ENCODE measurements around the gene SRP9. TPM values are rescaled to one million over a fixed set of nuclear protein-coding genes. Genes with fewer than 3 reads are reported as not detected.
"Not testable (repeated sequence)": the region's sequence is repeated elsewhere in the genome, so short reads cannot be mapped to it uniquely, and the experiment has no call there.

Gene SRP9
- total RNA-seq, 1 experiment from 2014 or later, result 1,029 TPM

GRCh38 chr1:225755671-225756319, 21.8 kb upstream of the SRP9 start:
- no peak for DNase-seq (ENCODE audit: low spot score)

GRCh38 chr1:225757927-225758656, 19.5 kb upstream of the SRP9 start:
- no peak for DNase-seq (ENCODE audit: low spot score)

DNA sequence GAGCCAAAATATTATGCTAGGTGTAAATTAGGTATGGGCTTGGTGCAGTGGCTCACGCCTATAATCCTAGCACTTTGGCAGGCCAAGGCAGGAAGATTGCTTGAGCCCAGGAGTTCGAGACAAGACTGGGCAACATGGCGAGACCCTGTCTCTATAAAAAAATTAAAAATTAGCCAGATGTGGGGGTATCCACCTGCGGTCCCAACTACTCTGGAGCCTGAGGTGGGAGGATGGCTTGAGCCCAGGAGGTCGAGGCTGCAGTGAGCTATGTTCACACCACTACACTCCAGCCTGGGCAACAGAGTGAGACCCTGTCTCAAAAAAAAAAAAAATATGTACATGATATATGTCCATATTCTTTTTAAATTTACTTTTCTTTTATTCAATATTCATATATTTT, 17.7 kb upstream of the SRP9 start:
- not testable (repeated sequence) for DNase-seq (ENCODE audit: low spot score)

GRCh38 chr1:225760531-225760930, 17.1 kb upstream of the SRP9 start:
- no peak for DNase-seq (ENCODE audit: low spot score)

GRCh38 chr1:225761395-225761794, 16.2 kb upstream of the SRP9 start:
- DNase-seq (ENCODE audit: low spot score), result not testable (repeated sequence)

- peak; percentile 61 for DNase-seq (ENCODE audit: low spot score)
Observed at GRCh38 chr1:225762002-225762441, 15.6 kb upstream of the SRP9 start.

DNA sequence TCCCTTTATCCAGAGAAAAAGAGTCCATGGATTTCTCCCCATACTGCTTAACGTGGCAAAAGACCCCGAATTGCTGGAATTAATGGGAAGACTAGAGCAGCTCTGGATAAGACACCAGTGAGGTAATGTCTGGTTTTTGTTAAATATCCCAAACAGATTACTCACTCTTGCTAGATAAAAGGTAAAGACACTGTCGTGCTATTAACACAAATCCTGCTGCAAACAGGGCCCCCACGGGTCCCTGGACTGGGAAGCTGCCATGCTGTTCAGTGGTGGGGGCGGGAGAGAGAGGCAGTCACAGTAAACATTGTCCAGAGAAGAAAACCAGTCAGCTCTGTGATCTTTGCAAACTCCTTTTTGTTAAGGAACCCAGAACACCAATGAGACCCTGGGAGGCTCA, 15.2 kb upstream of the SRP9 start:
- DNase-seq (ENCODE audit: low spot score), result no peak

DNA sequence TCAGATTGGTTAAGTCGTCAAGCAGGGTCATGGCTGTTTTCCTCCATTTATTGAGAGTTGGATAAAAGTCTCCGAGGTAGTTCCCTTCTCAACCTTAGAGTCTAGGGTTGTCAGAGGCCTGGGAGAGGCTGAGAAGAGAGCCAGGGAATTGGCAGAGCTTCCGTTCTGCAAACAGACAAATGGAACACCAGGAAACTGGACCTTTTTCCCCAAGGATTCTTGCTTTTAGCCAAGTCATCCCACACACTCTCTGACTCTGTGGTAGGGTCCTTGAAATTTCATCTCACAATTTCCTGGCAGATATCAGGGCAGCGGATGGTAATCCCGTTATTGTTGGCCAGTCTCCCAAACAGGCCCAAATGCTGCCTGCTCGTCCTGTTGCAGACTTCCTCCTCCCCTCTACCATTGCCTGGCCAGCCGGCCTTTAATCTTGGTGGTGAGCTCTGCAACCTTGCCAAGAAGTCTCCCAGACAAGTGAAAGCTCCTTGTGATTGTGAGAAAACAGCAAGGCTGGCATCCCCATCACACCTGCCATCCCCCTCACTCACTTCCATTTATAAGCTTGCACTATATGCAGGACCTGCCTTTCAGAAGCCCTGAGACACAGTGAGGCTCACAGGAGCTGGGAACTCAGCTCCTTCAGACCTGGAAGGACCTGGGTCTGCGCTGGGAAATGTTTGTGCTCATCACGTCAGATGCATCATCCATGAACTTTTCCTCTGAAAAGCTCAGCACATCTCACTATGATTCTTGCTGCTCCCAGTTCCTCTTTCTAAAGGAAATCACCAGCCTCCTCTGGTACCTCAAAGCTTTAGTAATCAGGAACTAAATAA, 13.7 kb upstream of the SRP9 start:
- DNase-seq (ENCODE audit: low spot score), result peak; percentile 79

- no peak for DNase-seq (ENCODE audit: low spot score)
Observed at GRCh38 chr1:225765982-225766674, 11.5 kb upstream of the SRP9 start.

DNA sequence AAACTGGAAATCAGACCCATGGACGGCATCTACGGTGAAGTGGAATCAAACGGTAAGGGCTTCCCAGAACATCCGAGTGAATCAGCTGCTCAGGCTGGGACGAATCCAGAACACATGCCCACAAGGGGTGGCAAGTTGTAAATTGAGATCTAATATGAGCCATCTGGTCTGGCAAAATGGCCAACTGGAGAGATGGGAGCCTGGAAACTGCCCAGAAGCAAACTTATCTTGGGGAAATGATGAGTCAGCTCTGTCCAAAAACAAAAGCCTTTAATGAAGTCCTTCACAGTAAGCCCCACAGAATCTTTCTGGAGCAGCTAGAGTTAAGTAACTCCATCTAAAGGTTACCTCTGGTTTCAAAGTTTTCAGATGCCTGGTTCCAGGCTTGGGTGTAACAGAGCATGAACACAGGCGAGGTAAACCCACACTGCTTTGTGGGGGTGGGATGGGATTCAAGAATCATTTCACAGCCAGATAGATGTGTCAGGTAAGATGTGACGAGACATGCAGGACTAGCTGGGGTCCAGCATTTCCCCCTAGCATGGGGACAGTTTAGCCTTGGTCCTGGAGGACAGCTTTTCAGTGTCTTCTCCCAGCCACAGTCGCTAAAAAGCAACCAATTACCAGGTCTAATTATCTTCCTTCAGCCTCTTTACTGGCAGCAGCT, 10.5 kb upstream of the SRP9 start:
- DNase-seq (ENCODE audit: low spot score), result peak; percentile 97

DNA sequence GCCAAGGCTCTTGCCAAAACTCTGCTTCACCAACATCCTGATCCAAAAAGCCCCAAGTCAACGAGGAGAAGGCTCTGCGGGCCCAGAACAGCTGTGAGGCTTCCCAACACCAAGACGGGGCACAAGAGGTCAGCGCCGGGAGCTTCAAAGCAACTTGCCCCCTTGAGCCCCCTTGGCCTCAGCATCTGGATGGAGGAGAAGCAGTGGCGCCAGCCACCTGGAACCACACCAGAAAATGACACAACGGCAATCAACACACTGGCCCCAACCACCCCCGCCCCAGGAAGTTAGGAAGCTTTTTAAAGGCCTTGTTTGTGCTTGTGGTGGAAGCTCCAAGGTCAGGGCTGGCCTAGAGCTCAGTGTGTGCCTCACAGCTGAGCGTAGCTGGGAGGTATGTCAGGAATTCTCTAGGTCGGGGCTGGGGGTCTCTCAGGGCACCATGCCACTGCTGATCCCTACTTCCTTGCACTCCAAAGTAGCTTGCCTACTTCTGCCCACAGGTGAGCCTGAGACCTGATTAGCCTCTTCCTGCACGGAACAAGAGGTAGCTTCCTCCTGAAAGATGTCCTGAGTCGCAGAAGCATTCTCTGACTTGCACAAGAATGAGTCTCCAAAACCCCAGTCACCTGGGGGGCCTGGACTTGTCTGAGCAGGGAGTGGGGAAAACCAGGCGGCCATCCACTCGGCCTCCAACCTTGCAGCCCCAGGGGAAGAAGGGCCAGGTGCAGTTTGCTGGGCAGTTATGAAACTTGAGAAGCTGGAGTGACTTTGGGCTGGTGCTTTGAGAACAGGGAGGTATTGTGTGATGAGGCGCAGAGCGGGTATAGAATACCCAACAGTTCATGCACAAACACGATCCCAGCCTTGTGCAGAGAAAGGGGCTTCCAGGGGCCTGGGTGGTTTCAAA, 9.7 kb upstream of the SRP9 start:
- peak; percentile 80 for DNase-seq (ENCODE audit: low spot score)

DNA sequence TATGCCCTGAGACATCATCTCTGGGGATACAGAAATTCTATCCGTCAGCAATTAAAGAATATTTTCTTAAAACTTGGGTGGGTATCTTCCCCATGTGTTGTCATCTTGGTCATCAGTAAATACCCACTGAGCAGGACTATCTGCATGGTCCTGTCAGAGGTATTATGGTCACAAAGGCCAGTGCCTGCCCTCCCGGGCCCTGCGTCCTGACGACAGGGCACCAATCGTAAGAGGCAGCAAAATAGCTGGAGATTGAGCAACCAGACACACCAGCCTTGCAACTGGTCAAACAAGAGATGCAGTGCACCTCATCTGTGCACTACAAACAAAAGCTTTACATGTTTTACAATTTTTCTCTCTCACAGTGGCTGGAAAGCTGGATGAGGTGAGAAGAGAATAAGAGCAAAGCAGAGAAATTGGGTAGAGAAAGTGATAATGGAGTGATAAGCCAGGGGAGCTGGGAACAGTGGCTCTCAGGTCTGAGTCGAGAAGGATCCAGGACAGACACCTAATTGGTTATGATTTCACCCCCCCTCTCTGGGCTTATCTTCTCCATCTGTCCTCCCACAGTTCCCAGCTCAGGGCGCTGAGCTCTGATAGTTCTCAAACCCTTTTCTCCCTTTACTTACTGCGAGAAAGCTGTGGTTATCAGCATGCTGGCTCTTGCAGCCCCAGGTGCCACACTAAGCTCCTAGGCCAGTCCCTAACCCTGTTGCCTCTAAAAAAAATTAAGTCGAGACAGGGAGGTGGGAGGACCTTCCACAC, 8.8 kb upstream of the SRP9 start:
- DNase-seq (ENCODE audit: low spot score), result no peak

DNA sequence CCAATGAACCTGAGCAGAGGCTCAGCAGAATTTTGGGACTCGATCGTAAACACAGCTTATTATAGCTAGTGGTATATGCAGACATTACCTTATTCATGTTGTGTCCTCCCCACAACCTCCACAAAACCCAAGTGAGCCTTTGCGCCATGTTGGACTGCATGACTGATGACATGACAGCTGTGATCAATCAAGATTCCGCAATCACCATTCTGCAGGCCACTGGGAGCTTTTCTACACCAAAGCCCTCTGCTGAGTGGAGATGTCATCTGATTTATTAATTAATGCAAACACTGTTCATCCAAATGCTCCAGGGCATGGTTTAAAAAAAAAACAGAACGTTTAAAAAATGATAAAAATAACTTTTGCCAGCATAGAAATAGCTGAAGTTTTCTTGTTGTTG, 7.9 kb upstream of the SRP9 start:
- DNase-seq (ENCODE audit: low spot score), result no peak

- no peak for DNase-seq (ENCODE audit: low spot score)
Observed at GRCh38 chr1:225770561-225771248, 6.9 kb upstream of the SRP9 start.

DNA sequence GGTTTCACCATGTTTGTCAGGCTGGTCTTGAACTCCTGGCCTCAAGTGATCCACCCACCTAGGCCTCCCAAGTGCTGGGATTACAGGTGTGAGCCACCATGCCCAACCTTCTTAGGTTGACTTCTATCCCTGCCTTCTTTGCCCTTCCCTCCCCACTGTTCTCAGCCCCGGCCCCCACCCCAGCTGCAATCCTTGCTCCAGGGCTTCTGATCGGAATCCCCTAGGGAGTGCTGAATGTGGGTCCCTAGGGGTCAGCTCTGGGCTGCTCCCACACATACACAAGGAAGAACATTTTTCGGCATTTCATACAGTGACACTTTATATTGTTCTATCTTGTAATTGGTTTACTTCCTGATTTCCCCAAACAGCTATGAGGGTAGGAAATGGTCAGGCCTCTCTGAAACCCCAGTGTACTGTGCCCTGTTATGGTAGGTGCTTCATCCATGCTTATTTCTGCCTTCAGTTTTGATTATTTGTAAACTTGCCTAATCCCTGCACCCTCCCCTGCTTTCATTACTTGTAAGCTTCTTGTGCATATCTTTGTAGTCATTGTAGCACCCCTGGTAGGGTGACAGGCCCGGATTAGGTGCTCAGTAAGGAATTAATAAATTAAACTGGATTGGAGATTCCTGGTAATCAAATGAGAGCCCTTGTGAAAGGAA, 5.8 kb upstream of the SRP9 start:
- DNase-seq (ENCODE audit: low spot score), result no peak

DNA sequence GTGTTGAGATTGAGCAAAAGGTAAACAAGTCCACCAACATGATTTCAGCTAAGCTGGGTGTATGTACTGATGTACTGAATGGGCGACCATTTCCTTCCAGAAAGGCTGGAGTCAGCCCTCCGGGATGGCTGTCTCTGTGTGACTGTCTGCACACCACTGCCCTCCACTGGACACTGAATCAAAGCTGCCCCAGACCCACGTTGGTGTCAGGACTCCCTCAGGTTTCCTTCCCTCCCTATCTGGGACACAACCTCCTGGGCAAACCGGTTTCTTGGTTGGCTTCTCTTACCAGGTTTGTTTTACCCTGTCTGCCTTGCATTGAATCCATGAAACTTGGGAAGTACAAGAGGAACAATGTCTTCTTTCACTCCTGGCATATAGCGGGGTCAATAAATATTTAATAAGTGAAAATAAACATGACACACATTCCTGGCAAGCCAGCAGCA, 5.3 kb upstream of the SRP9 start:
- DNase-seq (ENCODE audit: low spot score), result peak; percentile 91

DNA sequence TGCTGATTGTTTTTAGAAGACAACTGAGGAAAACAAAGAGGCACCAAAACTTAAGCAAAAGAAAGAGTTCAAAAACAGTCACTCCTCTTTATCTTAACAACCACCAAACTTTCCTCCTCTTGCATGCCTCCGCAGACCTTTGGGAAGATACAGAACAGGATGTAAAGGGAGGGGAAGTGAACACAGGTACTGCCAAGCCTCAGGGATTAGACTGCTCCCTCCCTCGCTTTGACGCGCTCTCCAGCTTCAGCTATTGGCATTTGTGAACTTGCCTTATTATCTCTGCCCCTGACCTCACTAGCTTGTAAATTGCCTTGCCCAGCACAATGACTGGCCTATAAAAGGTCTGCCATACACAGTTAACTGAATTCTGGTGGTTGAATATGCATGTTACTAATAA, 4.8 kb upstream of the SRP9 start:
- DNase-seq (ENCODE audit: low spot score), result no peak

Measured in A172 (cell line).